Neural cell (in vitro differentiated cells): ENCODE results near the gene USP3. TPM values are rescaled to one million over a fixed set of nuclear protein-coding genes. Genes with fewer than 3 reads are reported as not detected.

Experiments used
- H2AFZ ChIP-seq: fragments of 200-600, 300-800 bp; sonication (generic), shearing (Covaris generic); 2 replicates; pipeline ENCODE4 v1.6.0; 2014; ENCODE audit warnings: low read depth, mild to moderate bottlenecking, antibody characterized with exemption, low read length, moderate library complexity
- H3F3A ChIP-seq: fragments of 200-600 bp; shearing (Covaris generic); 2 replicates; pipeline ENCODE4 v1.6.1; 2016; ENCODE audit warnings: mild to moderate bottlenecking, moderate library complexity, mixed read lengths, antibody characterized with exemption, low read length; ENCODE audit not compliant: insufficient read depth, poor library complexity, severe bottlenecking
- H3K27ac ChIP-seq: fragments of 200-600, 300-800 bp; sonication (generic), shearing (Covaris generic); 2 replicates; pipeline ENCODE4 v1.5.1; 2014; ENCODE audit warnings: mild to moderate bottlenecking, low read length, moderate library complexity
- H3K27me3 ChIP-seq: fragments of 300-800, 200-600 bp; sonication (generic), shearing (Covaris generic); 2 replicates; pipeline ENCODE4 v1.6.0; 2014; ENCODE audit warnings: mild to moderate bottlenecking, low read depth, low read length, moderate library complexity; ENCODE audit not compliant: insufficient read depth
- H3K36me3 ChIP-seq: fragments of 300-800, 200-600 bp; sonication (generic), shearing (Covaris generic); 2 replicates; pipeline ENCODE4 v1.5.1; 2014; ENCODE audit warnings: mild to moderate bottlenecking, antibody characterized with exemption, low read length, moderate library complexity; ENCODE audit not compliant: insufficient read depth
- H3K4me2 ChIP-seq: fragments of 300-800, 200-600 bp; sonication (generic), shearing (Covaris generic); 2 replicates; pipeline ENCODE4 v1.6.0; 2014; ENCODE audit warnings: mild to moderate bottlenecking, low read length
- H3K4me3 ChIP-seq: fragments of 300-800, 200-600 bp; sonication (generic), shearing (Covaris generic); 2 replicates; pipeline ENCODE4 v1.5.1; 2014; ENCODE audit warnings: mild to moderate bottlenecking, low read length, moderate library complexity
- H3K79me2 ChIP-seq: fragments of 200-600 bp; shearing (Covaris generic); replicated peaks from 2 replicates; pipeline ENCODE4 v1.6.0; 2014; ENCODE audit warnings: mild to moderate bottlenecking, low read length, moderate library complexity; ENCODE audit not compliant: insufficient read depth
- H3K9ac ChIP-seq: fragments of 300-800, 200-600 bp; sonication (generic), shearing (Covaris generic); 2 replicates; pipeline ENCODE4 v1.6.1; 2016; ENCODE audit warnings: mild to moderate bottlenecking, low read length, mixed read lengths
- H3K9me2 ChIP-seq: fragments of 200-600 bp; shearing (Covaris generic); 2 replicates; pipeline ENCODE4 v1.6.1; 2016; ENCODE audit warnings: mild to moderate bottlenecking, low read length, mixed read lengths; ENCODE audit not compliant: insufficient read depth
- H3K9me3 ChIP-seq: fragments of 200-600, 300-800 bp; sonication (generic), shearing (Covaris generic); 2 replicates; pipeline ENCODE4 v1.6.1; 2016; ENCODE audit warnings: mild to moderate bottlenecking, mixed run types, low read length, moderate library complexity, mixed read lengths
- H4K20me1 ChIP-seq: fragments of 200-600 bp; shearing (Covaris generic); 2 replicates; pipeline ENCODE4 v1.6.1; 2016; ENCODE audit warnings: mild to moderate bottlenecking, mixed run types; ENCODE audit not compliant: insufficient read depth
- EP300 ChIP-seq: fragments of 450-650 bp; conservative IDR thresholded peaks from 2 replicates; pipeline ENCODE4 v1.6.1; 2014; ENCODE audit warnings: antibody characterized with exemption, mild to moderate bottlenecking, moderate library complexity; ENCODE audit not compliant: poor library complexity, severe bottlenecking
- EZH2 ChIP-seq: fragments of 200-600, 300-800 bp; shearing (Covaris generic), sonication (generic); IDR thresholded peaks from 2 replicates; pipeline ENCODE4 v1.6.1; 2014; ENCODE audit warnings: antibody characterized with exemption, low read length, borderline replicate concordance, mild to moderate bottlenecking; ENCODE audit not compliant: insufficient read depth, poor library complexity, severe bottlenecking
- MXI1 ChIP-seq: fragments of 450-650 bp; conservative IDR thresholded peaks from 2 replicates; pipeline ENCODE4 v1.6.1; 2014; ENCODE audit warnings: antibody characterized with exemption, mild to moderate bottlenecking; ENCODE audit not compliant: poor library complexity, severe bottlenecking
- POLR2AphosphoS5 ChIP-seq: IDR thresholded peaks from 2 replicates; pipeline ENCODE4 v1.6.1; 2012
- RAD21 ChIP-seq: fragments of 450-650 bp; conservative IDR thresholded peaks from 2 replicates; pipeline ENCODE4 v1.6.1; 2014; ENCODE audit warnings: antibody characterized with exemption, mild to moderate bottlenecking, moderate library complexity
- SMC3 ChIP-seq: fragments of 450-650 bp; conservative IDR thresholded peaks from 2 replicates; pipeline ENCODE4 v1.6.1; 2014; ENCODE audit warnings: antibody characterized with exemption, mild to moderate bottlenecking, moderate library complexity; ENCODE audit not compliant: poor library complexity
- TAF1 ChIP-seq: IDR thresholded peaks from 2 replicates; pipeline ENCODE4 v1.6.1; 2012; ENCODE audit warnings: low read depth
- polyA plus RNA-seq: library from polyadenylated mRNA; depleted of rRNA; stranded (reverse); fragments of >200 nt; gene quantifications from 2 replicates; pipeline ENCODE4 v1.2.3, GENCODE V29; 2014
- TF ChIP-seq, protein P1 (sequence below): IDR thresholded peaks from 2 replicates; pipeline ENCODE4 v1.6.1; 2012; ENCODE audit warnings: borderline replicate concordance
- TF ChIP-seq, protein P2 (sequence below): fragments of 450-650 bp; IDR thresholded peaks from 2 replicates; pipeline ENCODE4 v1.5.1; 2014; ENCODE audit warnings: antibody characterized with exemption, mild to moderate bottlenecking, moderate library complexity; ENCODE audit not compliant: poor library complexity, severe bottlenecking

USP3 gene
- polyA plus RNA-seq, 1 donor from 2014 or later: 68.0 TPM

DNA sequence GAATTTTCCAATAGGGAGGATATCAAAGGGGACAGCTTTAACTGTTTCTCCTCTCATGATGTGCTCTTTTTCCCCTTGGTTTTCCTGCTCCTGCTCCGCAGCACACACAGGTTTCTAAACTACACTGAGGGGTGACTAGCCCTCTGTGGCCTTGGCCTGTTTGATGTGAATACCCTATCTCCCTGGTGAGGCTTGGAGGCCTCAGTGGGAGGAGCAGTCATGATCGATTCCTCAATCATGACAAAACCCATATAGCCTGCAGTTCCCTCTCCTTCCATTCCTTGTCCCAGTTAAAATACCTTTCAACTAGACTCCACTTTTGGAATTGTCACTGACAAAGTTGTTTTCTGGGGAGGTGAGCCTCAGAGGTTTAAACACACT, 24.0 kb upstream of the USP3 start:
- Histone ChIP-seq H2AFZ (no peak overlapping the region), H3K9ac (no peak overlapping the region), H3K79me2 (no peaks in the 10 kb centered on the region), H3K27ac (no peak overlapping the region), H3F3A (no peaks in the 10 kb centered on the region), H3K9me3 (no peaks in the 10 kb centered on the region), H3K27me3 (no peaks in the 10 kb centered on the region), H3K4me3 (no peak overlapping the region), H4K20me1 (no peaks in the 10 kb centered on the region), H3K4me2 (no peak overlapping the region), H3K36me3 (no peaks in the 10 kb centered on the region), H3K9me2 (no peaks in the 10 kb centered on the region)
- TF ChIP-seq POLR2AphosphoS5 (no peak), TAF1 (no peak), SMC3 (no peak)
- TF ChIP-seq, protein P1, sequence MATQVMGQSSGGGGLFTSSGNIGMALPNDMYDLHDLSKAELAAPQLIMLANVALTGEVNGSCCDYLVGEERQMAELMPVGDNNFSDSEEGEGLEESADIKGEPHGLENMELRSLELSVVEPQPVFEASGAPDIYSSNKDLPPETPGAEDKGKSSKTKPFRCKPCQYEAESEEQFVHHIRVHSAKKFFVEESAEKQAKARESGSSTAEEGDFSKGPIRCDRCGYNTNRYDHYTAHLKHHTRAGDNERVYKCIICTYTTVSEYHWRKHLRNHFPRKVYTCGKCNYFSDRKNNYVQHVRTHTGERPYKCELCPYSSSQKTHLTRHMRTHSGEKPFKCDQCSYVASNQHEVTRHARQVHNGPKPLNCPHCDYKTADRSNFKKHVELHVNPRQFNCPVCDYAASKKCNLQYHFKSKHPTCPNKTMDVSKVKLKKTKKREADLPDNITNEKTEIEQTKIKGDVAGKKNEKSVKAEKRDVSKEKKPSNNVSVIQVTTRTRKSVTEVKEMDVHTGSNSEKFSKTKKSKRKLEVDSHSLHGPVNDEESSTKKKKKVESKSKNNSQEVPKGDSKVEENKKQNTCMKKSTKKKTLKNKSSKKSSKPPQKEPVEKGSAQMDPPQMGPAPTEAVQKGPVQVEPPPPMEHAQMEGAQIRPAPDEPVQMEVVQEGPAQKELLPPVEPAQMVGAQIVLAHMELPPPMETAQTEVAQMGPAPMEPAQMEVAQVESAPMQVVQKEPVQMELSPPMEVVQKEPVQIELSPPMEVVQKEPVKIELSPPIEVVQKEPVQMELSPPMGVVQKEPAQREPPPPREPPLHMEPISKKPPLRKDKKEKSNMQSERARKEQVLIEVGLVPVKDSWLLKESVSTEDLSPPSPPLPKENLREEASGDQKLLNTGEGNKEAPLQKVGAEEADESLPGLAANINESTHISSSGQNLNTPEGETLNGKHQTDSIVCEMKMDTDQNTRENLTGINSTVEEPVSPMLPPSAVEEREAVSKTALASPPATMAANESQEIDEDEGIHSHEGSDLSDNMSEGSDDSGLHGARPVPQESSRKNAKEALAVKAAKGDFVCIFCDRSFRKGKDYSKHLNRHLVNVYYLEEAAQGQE: no peak
- TF ChIP-seq, protein P2, sequence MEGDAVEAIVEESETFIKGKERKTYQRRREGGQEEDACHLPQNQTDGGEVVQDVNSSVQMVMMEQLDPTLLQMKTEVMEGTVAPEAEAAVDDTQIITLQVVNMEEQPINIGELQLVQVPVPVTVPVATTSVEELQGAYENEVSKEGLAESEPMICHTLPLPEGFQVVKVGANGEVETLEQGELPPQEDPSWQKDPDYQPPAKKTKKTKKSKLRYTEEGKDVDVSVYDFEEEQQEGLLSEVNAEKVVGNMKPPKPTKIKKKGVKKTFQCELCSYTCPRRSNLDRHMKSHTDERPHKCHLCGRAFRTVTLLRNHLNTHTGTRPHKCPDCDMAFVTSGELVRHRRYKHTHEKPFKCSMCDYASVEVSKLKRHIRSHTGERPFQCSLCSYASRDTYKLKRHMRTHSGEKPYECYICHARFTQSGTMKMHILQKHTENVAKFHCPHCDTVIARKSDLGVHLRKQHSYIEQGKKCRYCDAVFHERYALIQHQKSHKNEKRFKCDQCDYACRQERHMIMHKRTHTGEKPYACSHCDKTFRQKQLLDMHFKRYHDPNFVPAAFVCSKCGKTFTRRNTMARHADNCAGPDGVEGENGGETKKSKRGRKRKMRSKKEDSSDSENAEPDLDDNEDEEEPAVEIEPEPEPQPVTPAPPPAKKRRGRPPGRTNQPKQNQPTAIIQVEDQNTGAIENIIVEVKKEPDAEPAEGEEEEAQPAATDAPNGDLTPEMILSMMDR: no peak

DNA sequence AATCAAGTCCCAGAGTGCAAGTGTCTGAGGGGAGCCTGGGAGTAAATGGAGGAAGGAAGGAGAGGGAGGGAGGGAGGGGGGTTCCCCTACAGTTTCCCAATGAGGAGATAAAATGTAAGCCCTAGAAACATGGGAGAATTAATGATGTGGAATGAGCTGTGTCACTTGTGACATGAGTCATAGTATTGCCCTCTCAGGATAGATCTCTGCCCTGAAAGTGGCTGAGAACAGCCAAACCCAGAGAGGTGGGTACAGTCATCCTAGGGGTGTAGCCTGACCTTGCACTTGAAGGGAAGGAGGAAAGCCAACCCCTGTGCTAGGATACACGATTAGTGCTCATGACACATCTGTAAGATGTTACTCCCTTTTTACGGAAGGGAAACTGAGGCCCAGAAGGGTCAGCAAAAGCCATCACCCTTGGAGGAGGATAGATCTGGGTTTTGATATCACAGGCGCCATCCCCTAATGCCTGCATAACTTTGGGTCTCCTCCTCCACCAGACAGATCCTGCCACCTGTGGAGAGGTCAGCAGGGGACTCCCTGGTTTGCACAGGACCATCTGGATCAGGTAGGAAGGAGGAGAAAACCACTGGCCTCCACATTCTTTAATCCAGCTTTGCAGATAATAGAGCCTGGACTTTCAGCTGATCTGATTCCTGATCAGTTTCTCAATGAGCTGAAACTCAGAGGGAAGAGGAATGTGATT, 23.1 kb upstream of the USP3 start:
- H3K4me3 ChIP-seq: no peak overlapping the region
- H3K36me3 ChIP-seq: no peaks in the 10 kb centered on the region
- H2AFZ ChIP-seq: no peak overlapping the region
- no peaks in the 10 kb centered on the region for H3K9me3 ChIP-seq
- H3K9me2 ChIP-seq: no peaks in the 10 kb centered on the region
- no peaks in the 10 kb centered on the region for H4K20me1 ChIP-seq
- H3K27me3 ChIP-seq: no peaks in the 10 kb centered on the region
- H3K79me2 ChIP-seq: no peaks in the 10 kb centered on the region
- no peak overlapping the region for H3K27ac ChIP-seq
- H3K4me2 ChIP-seq: no peak overlapping the region
- H3K9ac ChIP-seq: no peak overlapping the region
- H3F3A ChIP-seq: no peaks in the 10 kb centered on the region
- TF ChIP-seq, protein P1: no peak
- TF ChIP-seq EP300 (no peak), SMC3 (no peak), RAD21 (no peak), EZH2 (no peak), POLR2AphosphoS5 (no peak), MXI1 (no peak), TAF1 (no peak)
- TF ChIP-seq, protein P2: no peak
